GM19099 (cell line): ENCODE data around the gene PHOSPHO2.

Experiments
- POLR2A ChIP-seq: IDR thresholded peaks from 3 replicates; pipeline ENCODE4 v1.6.1; 2011; ENCODE audit warnings: low read depth; ENCODE audit not compliant: insufficient read length; ENCODE audit errors: extremely low read depth

PHOSPHO2 gene

GRCh38 chr2:169709331-169709730 lies 15.1 kb downstream of the PHOSPHO2 start:
- TF ChIP-seq POLR2A: no peak

- no peak for TF ChIP-seq POLR2A
Measured at GRCh38 chr2:169709981-169710380, 15.7 kb downstream of the PHOSPHO2 start.

- TF ChIP-seq POLR2A: no peak
Measured at GRCh38 chr2:169711751-169712509, 17.7 kb downstream of the PHOSPHO2 start.

- TF ChIP-seq POLR2A: no peak
Measured at GRCh38 chr2:169712791-169713227, 18.5 kb downstream of the PHOSPHO2 start.

- TF ChIP-seq POLR2A: no peak
Measured at GRCh38 chr2:169713331-169713730, 19.1 kb downstream of the PHOSPHO2 start.

GRCh38 chr2:169714699-169715098 lies 20.4 kb downstream of the PHOSPHO2 start:
- TF ChIP-seq POLR2A: no peak

- TF ChIP-seq POLR2A: no peak
Measured at GRCh38 chr2:169715379-169716237, 21.3 kb downstream of the PHOSPHO2 start.

GRCh38 chr2:169716238-169716886 lies 22.1 kb downstream of the PHOSPHO2 start:
- TF ChIP-seq POLR2A: no peak

GRCh38 chr2:169716938-169717690 lies 22.8 kb downstream of the PHOSPHO2 start:
- TF ChIP-seq POLR2A: no peak

- TF ChIP-seq POLR2A: no peak
Measured at GRCh38 chr2:169717691-169718063, 23.4 kb downstream of the PHOSPHO2 start.

GRCh38 chr2:169718930-169719504 lies 24.7 kb downstream of the PHOSPHO2 start:
- no peak for TF ChIP-seq POLR2A

GRCh38 chr2:169721016-169721415 lies 26.7 kb downstream of the PHOSPHO2 start:
- no peak for TF ChIP-seq POLR2A

- TF ChIP-seq POLR2A: no peak
Measured at GRCh38 chr2:169727065-169727464, 32.8 kb downstream of the PHOSPHO2 start.

GRCh38 chr2:169729274-169729605 lies 35.0 kb downstream of the PHOSPHO2 start:
- TF ChIP-seq POLR2A: no peak
